SK-N-SH treated with all-trans-retinoic acid at 6 μM for 48 hours (cell line): ENCODE data around the gene MS4A6E.

Experiments
- ATAC-seq: fragments of 200-7000 bp; cut with Tn5 transposase; 3 replicates; pipeline ENCODE4 v1.9.1; 2020; ENCODE audit warnings: mild to moderate bottlenecking, moderate library complexity
- ARNTL ChIP-seq: fragments of 450-650 bp; formaldehyde crosslinking; IDR thresholded peaks from 2 replicates; pipeline ENCODE4 v1.5.0; 2020; ENCODE audit warnings: low read depth, mild to moderate bottlenecking, moderate library complexity, borderline replicate concordance
- CREB5 ChIP-seq: fragments of 250-450 bp; sonication (Bioruptor Pico); IDR thresholded peaks from 2 replicates; pipeline ENCODE4 v1.5.1; 2020; ENCODE audit warnings: low read depth, mild to moderate bottlenecking, moderate library complexity
- CSDC2 ChIP-seq: fragments of 250-450 bp; sonication (Bioruptor Pico); IDR thresholded peaks from 2 replicates; pipeline ENCODE4 v1.5.0; 2020; ENCODE audit warnings: mild to moderate bottlenecking, moderate library complexity
- CSRNP3 ChIP-seq: fragments of 250-450 bp; sonication (Bioruptor Pico); IDR thresholded peaks from 2 replicates; pipeline ENCODE4 v1.5.1; 2021; ENCODE audit warnings: mild to moderate bottlenecking, moderate library complexity
- ESRRG ChIP-seq: fragments of 250-450 bp; sonication (Bioruptor Pico); IDR thresholded peaks from 2 replicates; pipeline ENCODE4 v1.6.1; 2021; ENCODE audit warnings: mild to moderate bottlenecking
- GLIS3 ChIP-seq: fragments of 250-450 bp; sonication (Bioruptor Pico); IDR thresholded peaks from 2 replicates; pipeline ENCODE4 v1.5.0; 2020; ENCODE audit warnings: mild to moderate bottlenecking, moderate library complexity
- ISL1 ChIP-seq: fragments of 250-450 bp; sonication (Bioruptor Pico); IDR thresholded peaks from 2 replicates; pipeline ENCODE4 v2.1.2; 2022; ENCODE audit warnings: mild to moderate bottlenecking, moderate library complexity
- PATZ1 ChIP-seq: fragments of 250-450 bp; sonication (Bioruptor Pico); IDR thresholded peaks from 2 replicates; pipeline ENCODE4 v1.8.0; 2020; ENCODE audit warnings: mild to moderate bottlenecking, moderate library complexity, borderline replicate concordance
- POU6F1 ChIP-seq: fragments of 250-450 bp; sonication (Bioruptor Pico); IDR thresholded peaks from 2 replicates; pipeline ENCODE4 v1.8.0; 2021; ENCODE audit warnings: low read depth, mild to moderate bottlenecking, moderate library complexity, borderline replicate concordance
- PPARA ChIP-seq: fragments of 250-450 bp; sonication (Bioruptor Pico); IDR thresholded peaks from 2 replicates; pipeline ENCODE4 v1.5.0; 2020; ENCODE audit warnings: mild to moderate bottlenecking, borderline replicate concordance
- RARB ChIP-seq: fragments of 250-450 bp; sonication (Bioruptor Pico); IDR thresholded peaks from 2 replicates; pipeline ENCODE4 v1.8.0; 2021; ENCODE audit warnings: mild to moderate bottlenecking, moderate library complexity
- SNAI2 ChIP-seq: fragments of 250-450 bp; sonication (Bioruptor Pico); IDR thresholded peaks from 2 replicates; pipeline ENCODE4 v1.5.0; 2020; ENCODE audit warnings: mild to moderate bottlenecking, moderate library complexity
- TCF4 ChIP-seq: fragments of 250-450 bp; sonication (Bioruptor Pico); IDR thresholded peaks from 2 replicates; pipeline ENCODE4 v1.8.0; 2021; ENCODE audit warnings: mild to moderate bottlenecking, moderate library complexity, borderline replicate concordance
- TOX ChIP-seq: fragments of 250-450 bp; sonication (Bioruptor Pico); IDR thresholded peaks from 2 replicates; pipeline ENCODE4 v1.8.0; 2021; ENCODE audit warnings: mild to moderate bottlenecking, moderate library complexity, borderline replicate concordance
- TSHZ2 ChIP-seq: fragments of 250-450 bp; sonication (Bioruptor Pico); IDR thresholded peaks from 2 replicates; pipeline ENCODE4 v1.5.0; 2020; ENCODE audit warnings: mild to moderate bottlenecking, moderate library complexity
- ZC3H10 ChIP-seq: fragments of 250-450 bp; sonication (Bioruptor Pico); IDR thresholded peaks from 2 replicates; pipeline ENCODE4 v1.5.1; 2021; ENCODE audit warnings: mild to moderate bottlenecking, moderate library complexity
- ZFP3 ChIP-seq: fragments of 250-450 bp; sonication (Bioruptor Pico); IDR thresholded peaks from 2 replicates; pipeline ENCODE4 v1.5.0; 2020; ENCODE audit warnings: mild to moderate bottlenecking, moderate library complexity
- ZFP30 ChIP-seq: fragments of 450-650 bp; formaldehyde crosslinking; IDR thresholded peaks from 2 replicates; pipeline ENCODE4 v1.5.0; 2022; ENCODE audit warnings: mild to moderate bottlenecking, moderate library complexity
- ZNF565 ChIP-seq: fragments of 450-650 bp; formaldehyde crosslinking; conservative IDR thresholded peaks from 2 replicates; pipeline ENCODE4 v1.5.0; 2020; ENCODE audit warnings: low read depth, mild to moderate bottlenecking, moderate library complexity
- ZNF70 ChIP-seq: fragments of 450-650 bp; formaldehyde crosslinking; IDR thresholded peaks from 2 replicates; pipeline ENCODE4 v1.5.0; 2020; ENCODE audit warnings: mild to moderate bottlenecking, moderate library complexity
- ZNF8 ChIP-seq: fragments of 450-650 bp; formaldehyde crosslinking; IDR thresholded peaks from 2 replicates; pipeline ENCODE4 v1.5.0; 2020; ENCODE audit warnings: mild to moderate bottlenecking, moderate library complexity

Gene MS4A6E

GRCh38 chr11:60367009-60367408 is 40.0 kb downstream of the MS4A6E start:
- TF ChIP-seq CREB5 (no peak), ZC3H10 (CRISPR knock-in tag) (no peak), ZFP30 (CRISPR knock-in tag) (no peak), POU6F1 (CRISPR knock-in tag) (no peak), RARB (CRISPR knock-in tag) (no peak), TCF4 (CRISPR knock-in tag) (no peak), SNAI2 (CRISPR knock-in tag) (no peak), ZNF70 (CRISPR knock-in tag) (no peak), CSDC2 (CRISPR knock-in tag) (no peak), ESRRG (CRISPR knock-in tag) (no peak), ZNF565 (CRISPR knock-in tag) (no peak), ZFP3 (no peak), CSRNP3 (CRISPR knock-in tag) (no peak), TSHZ2 (CRISPR knock-in tag) (no peak), ZNF8 (no peak), PATZ1 (CRISPR knock-in tag) (no peak)
- no peak for ATAC-seq

- no peak for ATAC-seq
- TF ChIP-seq POU6F1 (CRISPR knock-in tag) (no peak), ESRRG (CRISPR knock-in tag) (no peak), ZC3H10 (CRISPR knock-in tag) (no peak), TSHZ2 (CRISPR knock-in tag) (no peak), CSDC2 (CRISPR knock-in tag) (no peak), ZNF565 (CRISPR knock-in tag) (no peak), PATZ1 (CRISPR knock-in tag) (no peak), RARB (CRISPR knock-in tag) (no peak), ZFP3 (no peak), TCF4 (CRISPR knock-in tag) (no peak), PPARA (CRISPR knock-in tag) (no peak), SNAI2 (CRISPR knock-in tag) (no peak), TOX (CRISPR knock-in tag) (no peak), ISL1 (no peak), ZNF8 (no peak), ARNTL (CRISPR knock-in tag) (no peak), GLIS3 (CRISPR knock-in tag) (no peak), CREB5 (no peak)
Observed at GRCh38 chr11:60367896-60368295, 40.8 kb downstream of the MS4A6E start.
